ENCODE data around the gene OCSTAMP.

Gene OCSTAMP

GRCh38 chr20:46552460-46553420 is 2.3 kb upstream of the OCSTAMP start:
- DNase-seq = peak; percentile 20

DNA sequence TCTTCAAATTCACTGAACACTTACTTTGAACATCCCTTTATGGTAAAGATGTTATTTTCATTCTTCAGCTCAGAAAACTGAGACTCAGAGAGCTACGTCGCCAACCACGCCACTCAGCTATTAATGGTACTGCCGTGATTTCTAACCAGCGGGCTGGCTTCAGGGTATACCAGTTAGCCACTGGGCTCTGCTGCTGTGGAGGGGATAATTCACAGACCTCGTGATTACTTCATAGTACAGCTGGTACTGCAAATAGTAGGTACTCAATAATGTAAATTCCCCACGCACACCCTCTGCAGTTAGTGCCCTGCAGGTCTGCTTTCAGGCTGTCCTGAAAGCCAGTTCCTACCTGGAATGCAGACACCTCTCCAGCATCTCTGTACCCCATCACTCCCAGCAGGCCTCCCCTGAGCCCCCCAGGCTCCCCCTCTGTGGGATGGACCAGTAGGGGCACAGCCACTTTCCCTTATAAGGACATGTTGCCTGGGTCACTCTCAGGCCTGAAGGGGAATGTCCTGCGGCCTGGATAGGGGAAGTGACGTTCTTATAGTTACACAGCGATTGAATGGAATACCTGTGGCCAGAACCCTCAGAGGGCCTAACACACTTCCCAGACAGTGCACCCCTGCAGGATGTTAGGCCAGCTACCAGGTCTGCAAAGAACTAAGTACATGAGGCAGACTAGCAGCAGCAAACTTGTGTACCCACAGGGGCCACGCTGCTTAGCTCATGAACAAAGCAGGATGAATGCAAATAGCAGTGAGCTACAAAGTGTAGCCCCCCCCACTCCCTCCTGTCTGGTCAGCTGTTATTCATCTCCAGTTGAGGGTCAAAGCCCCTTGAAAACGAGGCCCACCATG is 1.3 kb upstream of the OCSTAMP start:
- DNase-seq = no peak

DNA sequence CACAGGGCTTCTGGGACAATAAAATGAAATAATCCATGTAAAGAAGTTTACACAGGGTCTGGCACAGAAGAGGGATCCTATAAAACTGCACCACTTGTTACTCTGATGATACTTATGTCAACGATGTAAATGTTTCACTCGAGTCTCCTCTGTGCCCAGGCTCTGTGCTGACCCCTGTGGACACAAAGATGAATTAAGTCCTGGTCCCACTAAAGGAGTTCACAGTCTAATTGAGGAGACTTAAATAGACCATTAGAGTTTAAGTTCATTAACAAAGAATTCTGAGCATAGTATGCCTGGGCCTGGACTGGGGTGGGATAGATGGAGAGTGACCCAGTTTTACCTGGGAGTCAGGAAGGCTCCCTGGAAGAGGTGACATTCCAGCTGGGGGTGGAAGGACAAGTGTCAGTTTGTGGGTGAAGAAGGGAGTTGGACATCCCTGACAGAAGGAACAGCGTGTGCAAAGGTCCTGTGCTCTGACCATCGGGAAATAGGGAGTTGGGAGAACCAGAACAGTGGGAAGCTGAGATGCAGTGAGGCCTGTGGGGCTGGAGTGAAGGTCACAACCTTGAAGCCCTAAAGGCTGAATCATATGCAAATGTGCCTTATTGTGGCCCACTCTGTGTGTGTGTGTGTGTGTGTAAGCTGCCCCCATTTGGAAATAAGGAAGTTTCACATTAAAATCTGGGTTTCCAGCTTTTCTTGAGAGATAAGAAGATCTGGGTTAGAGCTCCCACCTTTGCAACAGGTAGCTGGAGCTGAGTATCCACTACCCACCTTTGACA is 1.1 kb downstream of the OCSTAMP start:
- no peak for DNase-seq

GRCh38 chr20:46548688-46549087 is 1.8 kb downstream of the OCSTAMP start:
- no peak for DNase-seq

- no peak for DNase-seq
These were observed 2.5 kb downstream of the OCSTAMP start for GRCh38 chr20:46547995-46548394.

- DNase-seq = no peak
These were observed 3.5 kb downstream of the OCSTAMP start for GRCh38 chr20:46546936-46547335.

GRCh38 chr20:46546298-46546697 is 4.2 kb downstream of the OCSTAMP start:
- DNase-seq = no peak

DNA sequence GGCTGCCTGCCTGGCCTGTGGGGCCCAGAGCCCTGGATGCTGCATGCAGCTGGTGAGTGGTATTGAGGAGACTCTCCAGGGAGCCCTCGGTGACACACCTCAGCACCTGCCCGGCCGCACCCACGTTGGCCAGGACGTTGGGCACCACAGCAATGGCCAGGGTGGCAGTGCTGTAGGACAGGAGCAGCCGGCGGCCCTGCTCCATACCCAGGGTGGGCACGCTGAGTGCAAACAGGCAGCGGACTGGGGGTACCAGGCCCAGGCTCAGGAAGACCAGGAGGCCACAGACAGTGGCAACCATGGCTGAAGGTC is 4.7 kb downstream of the OCSTAMP start:
- no peak for DNase-seq

DNA sequence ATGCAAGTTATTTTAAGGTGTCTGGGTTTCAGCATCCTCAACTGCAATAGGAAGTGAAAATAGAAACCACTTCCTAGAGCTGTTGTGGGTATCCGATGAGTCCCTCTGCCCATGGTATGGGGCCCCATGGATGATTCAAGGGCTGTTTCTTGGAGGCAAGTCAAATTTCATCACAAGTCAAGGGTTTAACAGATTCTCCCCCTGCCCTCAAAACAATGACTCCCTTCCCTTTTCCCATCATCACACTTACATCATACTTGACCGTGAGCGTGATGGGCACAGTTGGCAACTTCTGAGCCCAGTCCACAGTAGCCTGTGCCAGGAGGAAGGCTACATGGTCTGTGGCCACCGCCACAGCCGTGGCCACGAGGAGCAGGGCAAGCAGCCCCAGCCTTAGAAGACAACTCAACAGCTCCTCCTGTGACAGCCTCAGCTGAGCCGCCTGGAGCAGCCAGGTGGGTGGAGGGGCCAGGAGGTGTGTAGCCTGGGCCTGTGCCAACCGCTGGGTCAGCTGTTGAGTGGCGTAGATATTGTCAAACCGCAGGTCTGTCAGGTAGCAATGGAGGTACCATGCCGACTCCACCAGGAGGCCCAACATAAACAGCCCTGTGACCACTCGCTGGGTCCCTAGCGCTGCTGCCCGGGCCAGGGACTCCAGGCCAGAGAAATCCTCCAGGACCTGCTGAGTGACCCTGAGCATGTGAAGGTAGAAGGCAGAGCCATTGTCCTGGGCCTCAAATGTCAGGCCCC is 5.2 kb downstream of the OCSTAMP start:
- DNase-seq = peak; percentile 90

- DNase-seq = peak; percentile 18
These were observed 5.9 kb downstream of the OCSTAMP start for GRCh38 chr20:46544576-46544975.

DNA sequence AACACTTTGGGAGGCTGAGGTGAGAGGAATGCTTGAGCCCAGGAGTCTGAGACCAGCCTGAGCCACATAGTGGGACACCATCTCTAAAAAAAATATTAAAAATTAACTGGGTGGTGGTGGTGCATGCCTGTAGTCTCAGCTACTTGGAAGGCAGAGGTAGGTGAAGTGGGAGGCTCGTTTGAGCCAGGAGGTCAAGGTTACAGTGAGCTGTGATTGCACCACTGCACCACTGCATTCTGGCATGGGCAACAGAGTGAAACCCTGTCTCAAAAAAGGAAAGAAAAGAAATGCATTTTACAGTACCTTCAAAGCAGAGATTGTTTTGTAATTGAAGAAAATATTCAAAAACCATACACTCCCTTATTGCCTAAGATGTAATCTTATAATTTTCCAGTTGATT is 6.5 kb downstream of the OCSTAMP start:
- no peak for DNase-seq

- no peak for DNase-seq
These were observed 7.4 kb downstream of the OCSTAMP start for GRCh38 chr20:46543033-46543432.

GRCh38 chr20:46541229-46541935 is 9.1 kb downstream of the OCSTAMP start:
- no peak for DNase-seq

DNA sequence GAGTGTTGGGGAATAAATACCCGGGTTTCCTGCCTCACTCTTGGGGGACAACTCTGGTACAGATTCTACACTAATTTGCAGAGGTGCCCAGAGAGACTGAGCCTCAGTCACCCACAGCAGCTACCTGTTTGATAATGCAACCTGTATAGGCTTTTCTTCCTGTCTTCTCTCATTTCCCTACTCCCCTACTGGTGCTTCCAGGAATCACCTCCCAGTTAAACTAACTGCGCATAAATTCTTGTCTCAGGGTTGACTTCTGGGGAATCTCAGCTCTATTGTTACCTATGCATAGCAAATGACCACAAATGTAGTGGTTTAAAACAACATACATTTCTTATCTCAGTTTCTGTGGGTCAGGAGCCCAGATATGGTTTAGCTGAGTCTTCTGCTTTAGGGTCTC is 11.3 kb downstream of the OCSTAMP start:
- DNase-seq = no peak

DNA sequence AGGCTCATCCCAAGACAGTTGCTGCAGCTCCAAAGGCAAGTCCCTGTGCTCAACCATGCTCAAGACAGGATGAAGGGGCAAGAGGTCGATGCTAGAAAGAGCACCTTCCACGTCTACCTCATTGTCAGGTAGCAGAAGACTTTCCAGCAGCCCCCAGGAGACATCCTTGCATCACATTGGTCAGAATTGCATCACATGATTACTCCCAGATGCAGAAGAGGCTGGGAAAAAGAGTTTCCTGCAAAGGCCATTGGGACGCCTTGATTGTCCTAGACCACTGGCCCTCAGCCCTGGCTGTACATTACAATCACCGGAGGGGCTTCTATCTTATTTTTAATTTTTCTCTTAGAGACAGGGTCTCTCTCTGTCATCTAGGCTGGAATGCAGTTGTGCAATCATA is 19.8 kb downstream of the OCSTAMP start:
- DNase-seq = no peak

DNA sequence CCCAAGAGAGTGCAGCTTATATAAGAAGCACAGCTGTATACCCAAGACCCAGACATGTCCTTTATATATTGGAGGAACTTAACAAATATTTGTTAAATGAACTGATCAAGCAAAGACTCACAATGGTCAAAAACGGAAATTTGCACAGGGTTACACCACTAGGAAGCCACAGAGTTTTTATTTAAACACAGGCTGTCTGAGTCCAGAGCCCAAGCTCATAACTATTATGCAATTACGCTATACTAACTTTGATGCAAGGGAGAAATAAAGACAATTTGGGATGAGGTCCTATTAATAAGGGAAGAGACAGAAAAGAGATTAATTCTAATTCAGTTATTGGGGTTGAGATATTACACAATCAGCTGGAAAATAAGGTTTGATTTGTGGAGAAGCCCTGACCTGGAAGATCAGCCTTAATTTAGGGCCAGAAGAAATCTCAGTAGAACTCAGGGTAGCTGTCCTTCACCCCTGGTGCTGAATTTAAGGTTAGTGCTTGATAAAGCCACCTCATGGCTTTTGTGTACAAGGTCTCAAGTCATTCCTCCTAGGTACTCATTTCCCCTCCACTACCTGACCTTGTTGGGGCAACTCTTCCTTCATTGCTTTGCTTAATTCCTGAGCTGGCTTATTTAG is 26.6 kb downstream of the OCSTAMP start:
- no peak for DNase-seq

GRCh38 chr20:46523108-46523507 is 27.3 kb downstream of the OCSTAMP start:
- no peak for DNase-seq

DNA sequence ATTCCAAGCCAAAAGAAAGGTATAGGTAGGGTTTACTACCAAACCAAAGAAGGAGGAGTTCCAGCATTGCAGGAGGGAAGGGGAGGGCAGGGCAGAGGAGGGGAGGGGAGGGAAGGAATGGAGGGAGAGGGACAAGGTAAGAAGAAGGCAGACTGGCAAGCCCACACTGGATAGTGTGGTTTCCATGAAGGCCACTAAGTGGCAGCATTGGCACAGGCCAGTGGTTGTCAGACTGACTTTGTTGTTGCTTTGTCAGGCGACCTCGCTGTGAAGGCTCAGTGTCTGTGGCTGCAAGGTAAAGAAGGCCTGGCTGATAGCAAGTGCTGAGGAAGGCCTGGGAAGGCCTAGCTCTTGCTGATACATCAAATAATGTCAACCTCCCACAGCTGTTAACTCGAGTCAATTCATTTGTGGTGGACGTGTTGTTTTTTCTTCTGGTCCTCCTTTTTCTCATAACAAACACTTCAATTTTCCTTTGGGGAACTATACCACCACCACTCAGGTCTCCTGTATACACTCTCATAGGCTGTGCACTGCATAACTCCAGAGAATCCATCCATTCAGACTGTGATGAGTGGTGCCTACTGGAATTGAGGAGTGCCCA is 29.4 kb downstream of the OCSTAMP start:
- no peak for DNase-seq

- DNase-seq = no peak
These were observed 29.9 kb downstream of the OCSTAMP start for GRCh38 chr20:46520540-46520939.

DNA sequence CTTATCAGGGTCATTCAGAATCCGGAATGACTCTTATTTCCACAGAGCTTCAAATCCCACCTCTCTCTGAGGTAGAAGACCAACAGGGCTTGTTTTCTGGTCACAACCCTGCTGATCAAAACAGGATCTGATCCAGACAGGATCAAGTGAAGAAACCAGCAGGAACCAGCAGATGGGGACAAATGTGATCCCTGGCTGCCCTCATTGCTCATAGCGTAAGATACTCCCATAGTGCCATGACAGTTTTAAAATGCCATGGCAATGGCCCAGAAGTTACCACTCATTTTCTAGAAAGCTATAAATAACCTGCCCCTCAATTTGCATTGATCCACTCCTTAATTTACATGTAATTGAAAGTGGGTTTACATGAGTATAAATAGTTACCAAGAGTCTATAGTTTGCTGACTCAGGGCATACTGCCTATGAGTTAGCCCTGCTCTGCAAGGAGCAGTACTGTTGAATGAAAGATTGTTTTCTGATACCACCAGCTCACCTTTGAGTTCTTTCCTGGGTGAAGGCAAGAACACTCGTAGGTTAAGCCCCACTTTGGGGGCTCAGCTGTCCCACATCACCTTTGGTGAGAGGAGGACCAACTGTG is 30.9 kb downstream of the OCSTAMP start:
- no peak for DNase-seq

All from GF-D8 (cell line).